ENCODE results near the gene HOXB13.
"Not testable (repeated sequence)": the region's sequence is repeated elsewhere in the genome, so short reads cannot be mapped to it uniquely, and the experiment has no call there.

Gene HOXB13

GRCh38 chr17:48725288-48726064 is 3.1 kb downstream of the HOXB13 start:
- no peak for DNase-seq

DNA sequence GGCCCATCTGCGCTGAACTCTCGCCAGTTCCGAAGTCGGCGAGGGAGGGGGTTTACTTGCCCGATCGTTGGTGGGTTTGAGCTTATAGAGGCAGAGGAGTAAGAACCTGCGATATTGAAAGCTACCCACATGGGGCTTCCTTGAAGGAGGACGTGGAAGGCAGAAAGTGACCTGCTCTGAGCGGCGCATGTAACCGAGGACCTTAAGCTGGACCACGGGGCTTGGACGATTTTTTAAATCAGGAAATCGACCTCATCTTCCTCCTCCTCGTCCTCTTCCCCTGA is 3.6 kb downstream of the HOXB13 start:
- no peak for DNase-seq

DNA sequence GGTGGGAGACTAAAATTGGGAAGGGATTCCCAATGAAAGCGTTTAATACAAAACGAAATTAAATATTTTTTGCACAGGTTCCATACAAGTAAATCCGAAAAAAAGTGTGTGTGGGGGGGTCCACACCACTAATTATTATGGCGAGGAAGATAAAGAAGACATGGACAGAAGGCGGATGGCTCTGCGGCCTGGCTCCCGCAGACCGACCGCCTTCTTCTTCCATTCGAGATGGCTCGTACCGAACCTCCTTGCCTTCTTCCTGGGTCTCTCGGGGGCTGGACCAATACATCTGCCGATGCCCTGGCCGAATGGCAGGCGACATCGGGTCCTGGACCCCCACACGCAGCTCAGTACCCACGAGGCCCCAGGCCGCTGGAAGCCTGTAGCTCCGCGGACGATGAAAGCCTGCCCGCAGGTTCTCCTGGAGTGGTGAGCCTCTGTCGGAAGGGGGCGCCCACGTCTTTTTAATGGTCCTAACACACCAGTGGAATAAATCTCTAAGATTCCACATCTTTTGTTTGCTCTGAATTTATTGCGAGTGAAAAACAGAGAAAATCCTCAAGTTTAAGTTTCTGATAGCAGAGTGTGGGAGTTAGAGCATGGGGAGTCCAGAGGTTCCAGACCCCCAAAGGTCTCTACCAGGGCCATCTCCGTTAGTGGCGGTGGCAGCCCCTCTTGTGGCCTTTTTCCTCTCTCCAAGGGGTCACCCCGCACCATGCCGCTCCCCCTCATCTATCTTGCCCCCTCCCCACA is 4.1 kb downstream of the HOXB13 start:
- DNase-seq, result peak; percentile 58

DNA sequence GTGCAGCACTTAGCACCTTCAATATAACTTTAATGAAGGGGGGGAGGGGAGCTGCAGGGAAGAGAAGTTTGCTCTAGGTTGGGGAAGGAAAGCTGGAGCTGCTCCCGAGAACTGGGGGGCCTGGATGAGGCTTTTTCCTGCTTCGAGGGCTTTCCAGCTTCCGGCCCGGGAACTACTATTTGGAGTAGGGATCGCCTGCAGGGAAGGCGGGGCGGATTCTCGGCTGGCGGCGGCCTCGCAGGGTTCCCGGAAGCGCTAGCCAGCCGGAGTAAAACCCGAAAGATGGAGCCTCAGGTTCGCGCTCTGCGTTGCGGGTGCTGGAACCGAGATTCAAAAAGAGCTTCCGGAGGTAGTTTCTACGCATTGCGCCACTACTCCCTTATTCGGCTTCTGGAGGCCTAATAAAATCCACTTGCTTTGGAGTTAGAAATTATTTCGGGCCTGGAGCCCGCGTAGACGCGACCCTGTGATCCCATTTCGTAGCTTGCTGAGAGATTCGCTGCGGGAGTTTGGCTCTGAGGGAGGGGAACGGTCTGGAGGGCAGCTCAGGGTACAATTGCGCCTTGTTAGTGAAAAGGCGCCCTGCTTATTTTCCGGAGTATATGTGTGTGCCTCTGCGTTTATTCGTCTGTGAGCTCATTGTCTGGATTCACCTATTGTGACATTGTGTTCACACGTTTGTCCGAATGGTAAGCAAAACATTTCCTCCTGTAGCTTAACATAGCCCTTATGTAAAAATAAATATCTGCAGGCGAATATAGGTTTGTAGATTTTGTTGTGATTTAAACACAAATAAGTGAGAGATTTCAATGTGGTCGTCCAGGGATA is 4.9 kb downstream of the HOXB13 start:
- DNase-seq, result peak; percentile 37

- no peak for DNase-seq
Observed at GRCh38 chr17:48722915-48723422, 5.6 kb downstream of the HOXB13 start, which contains the start of gene PRAC2. TSS of gene PRAC2 (plus strand) at chr17:48723185. CDS start at chr17:48724411, 1,226 bp downstream.

GRCh38 chr17:48722201-48722907 is 6.2 kb downstream of the HOXB13 start, which contains the start of gene PRAC1:
TSS of gene PRAC1 (minus strand) at chr17:48722518. CDS start at chr17:48722392, 126 bp downstream.
- DNase-seq, result no peak

DNA sequence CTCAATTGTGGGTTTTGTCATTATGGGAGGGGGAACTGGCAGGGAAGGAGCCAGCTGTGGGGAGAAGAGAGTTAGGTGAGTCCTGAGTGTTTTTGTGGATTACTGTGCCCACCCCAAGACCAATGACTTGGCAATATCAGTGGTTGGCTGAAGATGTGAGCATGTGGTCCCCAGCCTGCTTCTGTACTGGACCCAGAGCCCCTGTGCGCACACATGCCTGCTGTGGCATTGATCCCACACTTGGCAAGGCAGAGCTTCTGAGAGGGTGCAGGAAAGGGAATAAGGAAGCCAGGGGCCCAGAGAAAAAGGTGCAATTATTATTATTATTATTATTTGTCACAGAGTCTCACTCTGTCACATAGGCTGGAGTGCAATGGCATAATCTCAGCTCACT is 7.5 kb downstream of the HOXB13 start:
- no peak for DNase-seq

- no peak for DNase-seq
Observed at GRCh38 chr17:48720266-48721008, 8.1 kb downstream of the HOXB13 start.

- no peak for DNase-seq
Observed at GRCh38 chr17:48719642-48720265, 8.8 kb downstream of the HOXB13 start.

GRCh38 chr17:48718761-48719641 is 9.5 kb downstream of the HOXB13 start:
- no peak for DNase-seq

DNA sequence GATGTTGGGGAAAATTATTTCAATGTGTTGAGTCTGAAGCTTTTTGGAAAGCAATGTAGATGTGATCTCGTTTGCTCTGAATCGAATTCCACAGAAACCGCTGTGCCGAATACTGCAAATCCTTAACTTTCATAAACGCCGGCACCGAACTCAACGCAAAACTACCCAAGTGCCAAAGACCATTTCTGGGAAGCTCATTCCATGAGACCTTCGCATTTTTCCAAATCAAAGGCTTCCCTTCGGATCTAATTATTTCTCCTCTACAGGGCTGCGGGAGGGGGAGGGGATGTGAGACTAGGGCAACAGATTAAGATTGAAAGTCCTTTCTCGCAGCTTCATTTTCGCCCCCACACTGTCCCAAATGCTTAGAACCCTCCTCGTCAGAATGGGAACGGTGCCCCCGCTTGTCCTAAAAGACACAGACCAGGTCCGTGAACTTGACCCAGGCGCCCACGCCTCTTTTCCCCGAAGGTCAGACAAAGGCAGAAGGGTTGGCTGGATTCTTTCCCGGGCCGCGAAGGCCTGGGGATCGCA is 10.3 kb downstream of the HOXB13 start:
- no peak for DNase-seq

DNA sequence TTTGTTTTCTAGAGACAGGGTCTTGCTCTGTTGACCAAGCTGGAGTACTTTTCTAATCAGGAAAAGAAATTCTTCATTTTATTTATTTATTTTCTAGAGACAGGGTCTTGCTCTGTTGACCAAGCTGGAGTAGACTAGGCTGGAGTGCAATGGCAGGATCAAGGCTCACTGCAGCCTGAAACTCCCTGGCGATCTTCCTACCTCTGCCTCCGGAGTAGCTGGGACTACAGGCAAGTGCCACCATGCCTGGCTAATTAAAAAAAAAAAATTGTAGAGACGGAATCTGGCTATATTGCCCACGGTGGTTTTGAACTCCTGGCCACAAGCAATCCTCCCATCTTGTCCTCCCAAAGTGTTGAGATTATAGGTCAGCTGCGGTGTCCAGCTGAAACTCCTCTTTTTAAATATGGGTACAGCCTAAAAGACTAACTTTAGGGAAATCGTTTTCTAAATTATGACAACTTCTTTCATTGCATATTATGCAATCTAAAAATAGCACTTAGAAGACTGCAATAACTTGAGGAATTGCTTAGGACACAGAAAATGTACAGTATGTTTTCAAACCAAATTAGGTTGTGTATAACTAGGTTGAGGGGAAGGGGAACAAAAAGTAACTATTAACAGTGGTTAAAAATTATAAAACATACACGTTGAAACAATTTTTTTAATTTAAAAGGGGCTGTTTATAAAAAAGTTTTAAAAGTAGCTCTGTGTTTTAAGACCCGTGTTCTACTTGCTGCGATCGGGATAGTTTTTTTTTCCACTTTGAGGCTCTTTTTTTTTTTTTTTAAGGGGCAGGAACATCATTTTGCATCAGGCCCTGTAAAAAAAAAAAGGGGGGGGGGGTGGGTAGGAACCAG is 11.0 kb downstream of the HOXB13 start:
- no peak for DNase-seq

- DNase-seq, result not testable (repeated sequence)
Observed at GRCh38 chr17:48716549-48716948, 12.0 kb downstream of the HOXB13 start.

DNA sequence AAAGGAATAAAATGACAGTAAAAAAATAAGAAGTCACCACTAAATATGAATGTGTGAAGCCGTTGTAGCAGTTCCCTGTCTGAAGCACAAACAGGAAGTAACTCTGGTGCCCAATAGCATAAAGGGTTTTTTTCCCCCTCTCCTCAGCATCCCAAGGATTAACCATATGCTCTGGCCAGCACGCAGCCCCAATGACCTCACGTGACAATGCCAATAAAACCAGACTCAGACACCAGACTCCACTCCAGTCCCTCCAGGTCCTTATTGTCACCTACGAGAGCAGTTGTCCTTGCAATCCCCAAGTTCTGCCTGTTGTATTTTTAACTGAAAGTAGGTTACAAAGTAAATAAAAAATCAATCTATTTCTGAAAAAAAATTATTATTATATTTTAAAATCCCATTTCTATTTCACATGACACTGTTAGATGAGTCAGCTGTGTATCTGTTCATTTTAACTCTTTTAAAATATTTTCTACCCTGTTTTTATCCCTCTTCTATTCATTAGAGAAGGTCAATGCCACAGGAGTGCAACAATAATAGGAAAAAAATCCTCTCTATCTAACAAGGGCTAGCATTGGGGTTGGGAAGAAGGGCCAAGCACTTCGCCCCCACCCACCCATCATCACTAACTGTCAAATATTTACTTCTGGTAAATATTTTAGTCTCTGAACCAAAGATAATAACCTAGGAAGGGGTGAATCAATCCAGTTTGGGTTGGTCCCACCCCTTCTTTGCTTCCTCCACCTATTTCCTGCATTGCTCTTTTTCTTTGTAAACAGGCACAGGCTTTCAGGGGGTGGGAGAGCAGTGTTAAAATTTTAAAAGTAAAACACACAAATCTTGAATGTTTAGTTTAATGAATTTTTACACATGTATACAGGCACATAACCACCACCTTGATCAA is 12.8 kb downstream of the HOXB13 start:
- no peak for DNase-seq

GRCh38 chr17:48711128-48711527 is 17.4 kb downstream of the HOXB13 start:
- no peak for DNase-seq

GRCh38 chr17:48704361-48705248 is 23.9 kb downstream of the HOXB13 start:
- DNase-seq, result peak; percentile 7
